Stimulated activated CD8-positive, alpha-beta memory T cell treated with anti-CD3 and anti-CD28 coated beads, Interleukin-15, amount 100 ng/mL, for 48 hours (primary cell): ENCODE results near the gene CANT1.
"Not testable (repeated sequence)": the region's sequence is repeated elsewhere in the genome, so short reads cannot be mapped to it uniquely, and the experiment has no call there.

Experiments used
- DNase-seq, 2 donors: peaks; one replicate each; pipeline ENCODE4 v3.0.0-alpha.2; 2020; ENCODE audit warnings: low read depth in 2 of 2

CANT1 gene

DNA sequence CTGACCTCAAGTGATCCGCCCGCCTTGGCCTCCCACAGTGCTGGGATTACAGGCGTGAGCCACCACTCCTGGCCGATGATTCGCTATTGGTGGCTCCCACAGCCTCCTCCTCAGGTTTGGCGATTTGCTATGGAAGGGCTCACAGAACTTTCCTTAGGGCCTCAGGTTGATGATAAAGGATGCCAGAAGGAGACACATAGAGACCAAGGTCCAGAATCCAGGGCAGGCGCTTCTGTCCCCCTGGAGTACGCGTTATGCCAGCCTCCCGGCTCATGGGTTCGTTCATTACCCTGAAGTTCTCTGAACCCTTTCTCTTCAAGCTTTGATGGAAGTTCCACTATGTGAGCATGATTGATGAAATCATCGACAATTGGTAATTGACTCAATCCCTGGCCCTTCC, 49.8 kb downstream of the CANT1 start:
- no peak for DNase-seq

GRCh38 chr17:78958641-78959127, 50.9 kb downstream of the CANT1 start:
- no peak for DNase-seq

DNA sequence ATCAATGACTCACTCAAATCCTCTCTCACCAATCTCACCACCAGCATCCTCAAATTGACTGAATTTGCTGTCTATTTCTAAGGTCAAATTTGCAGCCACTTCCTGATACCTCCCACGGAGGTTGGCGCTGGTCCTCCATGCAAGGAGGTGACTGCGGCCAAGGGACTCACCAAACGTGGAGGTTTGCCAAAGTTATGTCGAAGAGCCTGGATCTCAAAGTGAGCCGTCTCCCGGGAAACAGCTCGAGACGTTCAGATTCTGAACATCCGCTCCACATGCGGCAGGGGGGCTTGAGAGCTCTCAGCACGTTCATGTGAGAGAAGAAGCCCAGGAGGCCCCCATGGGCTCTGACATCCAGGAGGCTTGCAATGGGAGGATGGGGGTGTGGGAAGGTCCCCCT, 52.4 kb downstream of the CANT1 start:
- DNase-seq = no peak

DNA sequence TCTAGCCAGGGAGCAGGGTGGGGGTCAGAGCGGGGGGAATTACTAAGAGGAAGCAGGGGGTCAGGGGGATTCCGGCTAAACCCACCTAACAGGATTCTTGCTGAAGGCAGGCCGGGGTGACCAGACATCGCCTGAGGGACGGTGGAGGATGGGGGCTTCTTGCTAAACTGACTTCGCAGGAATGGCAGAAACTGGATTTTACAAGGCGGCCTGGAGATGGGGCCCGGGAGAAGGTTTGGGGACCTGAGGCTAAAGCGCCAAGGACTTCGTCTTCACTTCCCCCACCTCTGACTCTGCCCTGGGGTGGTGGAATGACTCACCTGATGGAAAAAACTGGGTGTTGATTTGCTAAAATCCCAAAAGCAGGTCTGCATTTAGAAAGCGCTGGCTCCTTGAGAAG, 53.3 kb downstream of the CANT1 start:
- DNase-seq = no peak

DNA sequence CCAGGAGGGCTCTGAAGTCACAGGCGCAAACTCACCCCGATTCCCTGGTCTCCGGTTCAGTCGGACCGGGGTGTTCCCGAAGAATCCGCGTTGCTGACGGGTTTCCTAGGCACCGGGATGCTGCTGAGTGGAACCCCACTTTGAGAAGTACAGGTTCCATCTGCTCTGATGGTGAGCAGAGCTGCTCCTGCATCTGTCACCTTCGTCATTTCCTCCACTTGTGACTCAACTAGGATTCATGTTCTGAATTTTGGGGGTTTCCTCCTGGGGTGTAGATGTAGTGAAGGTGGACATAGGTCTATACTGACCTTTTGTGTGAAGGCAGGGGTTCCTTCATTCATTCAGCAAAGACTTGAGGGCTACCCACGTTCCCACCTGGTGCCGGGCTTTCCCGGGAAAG, 54.9 kb downstream of the CANT1 start:
- no peak for DNase-seq

DNA sequence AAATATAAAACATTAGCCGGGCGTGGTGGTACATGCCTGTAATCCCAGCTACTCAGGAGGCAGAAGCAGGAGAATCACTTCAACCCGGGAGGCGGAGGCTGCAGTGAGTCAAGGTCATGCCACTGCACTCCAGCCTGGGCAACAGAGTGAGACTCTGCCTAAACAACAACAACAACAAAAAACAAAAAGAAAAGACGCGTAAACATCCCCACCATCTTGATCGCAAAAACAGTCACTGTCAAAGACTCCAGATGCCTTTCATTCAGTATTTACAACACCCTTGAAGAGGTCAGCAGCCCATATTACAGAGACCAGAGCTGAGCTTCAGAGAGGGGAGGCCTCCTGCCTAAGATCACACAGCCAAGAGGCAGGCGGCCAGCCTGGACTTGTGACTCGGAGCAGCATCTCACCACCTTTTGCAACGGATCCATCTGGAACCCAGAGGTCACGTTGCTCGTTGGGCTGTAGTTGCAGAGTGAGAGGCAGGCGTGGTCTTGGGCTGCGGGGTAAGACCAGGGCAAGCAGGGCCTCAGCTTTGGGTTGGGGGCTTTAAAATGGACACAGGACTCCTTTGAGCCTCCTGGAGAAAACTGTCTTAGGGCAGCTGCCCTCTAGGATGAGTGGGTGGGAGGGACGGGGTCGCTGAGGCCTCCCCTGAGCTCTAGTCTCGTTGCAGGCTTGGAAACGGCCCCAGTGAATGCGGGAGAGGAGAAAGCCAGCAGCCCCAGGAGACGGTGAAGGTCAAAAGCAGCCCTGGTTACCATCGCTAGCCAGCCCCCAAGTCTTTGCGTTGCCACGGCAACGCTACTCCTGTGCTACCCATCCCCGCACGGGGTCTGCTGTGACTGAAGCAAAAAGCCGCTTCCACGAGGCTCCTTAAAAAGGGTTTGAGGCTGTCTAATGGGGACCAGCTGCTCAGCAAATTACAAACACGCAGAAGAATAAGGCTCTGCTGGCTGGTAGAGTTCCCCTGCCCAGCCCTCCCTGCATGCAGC, 55.9 kb downstream of the CANT1 start:
- DNase-seq = no peak

GRCh38 chr17:78952706-78953105, 56.9 kb downstream of the CANT1 start:
- DNase-seq = no peak

- DNase-seq = no peak
Observed at GRCh38 chr17:78951967-78952551, 57.5 kb downstream of the CANT1 start.

- no peak for DNase-seq
Observed at GRCh38 chr17:78950870-78951269, 58.7 kb downstream of the CANT1 start.

- no peak for DNase-seq
Observed at GRCh38 chr17:78947235-78948149, 62.1 kb downstream of the CANT1 start.

DNA sequence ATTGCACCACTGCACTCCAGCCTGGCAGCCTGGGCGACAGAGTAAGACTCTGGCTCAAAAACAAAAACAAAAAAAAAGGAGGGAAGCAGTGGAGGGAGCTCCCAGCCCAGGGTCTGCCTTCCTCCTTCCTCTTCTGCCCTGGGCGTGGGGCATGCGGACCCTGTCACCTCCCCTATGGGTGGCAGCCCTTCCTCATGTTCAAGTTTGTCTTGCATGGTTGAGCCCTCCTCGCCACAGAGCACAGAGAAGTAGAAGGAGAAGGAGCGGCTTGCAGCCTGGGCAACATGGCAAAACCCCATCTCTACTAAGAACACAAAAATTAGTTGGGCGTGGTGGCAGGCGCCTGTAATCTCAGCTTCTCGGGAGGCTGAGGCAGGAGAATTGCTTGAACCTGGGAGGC, 62.9 kb downstream of the CANT1 start:
- no peak for DNase-seq

DNA sequence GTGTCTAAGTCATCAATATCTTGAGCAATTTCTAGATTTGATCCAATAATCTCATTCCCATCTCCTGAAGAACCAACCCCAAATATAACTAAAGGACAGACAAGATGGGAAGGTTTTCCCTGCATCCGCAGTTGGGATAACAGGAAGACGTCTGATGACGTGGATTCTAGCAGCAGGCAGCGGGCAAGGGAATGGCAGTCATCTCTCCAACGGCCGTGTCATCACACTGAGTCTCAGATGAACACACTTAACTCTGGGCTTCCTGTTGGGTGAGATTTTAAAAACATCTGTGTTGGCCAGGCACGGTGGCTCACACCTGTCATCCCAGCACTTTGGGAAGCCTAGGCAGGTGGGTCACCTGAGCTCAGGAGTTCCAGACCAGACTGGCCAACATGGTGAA, 63.4 kb downstream of the CANT1 start:
- DNase-seq = no peak

- not testable (repeated sequence) for DNase-seq
Observed at GRCh38 chr17:78945455-78945854, 64.1 kb downstream of the CANT1 start.

- no peak for DNase-seq
Observed at GRCh38 chr17:78944956-78945355, 64.6 kb downstream of the CANT1 start.

DNA sequence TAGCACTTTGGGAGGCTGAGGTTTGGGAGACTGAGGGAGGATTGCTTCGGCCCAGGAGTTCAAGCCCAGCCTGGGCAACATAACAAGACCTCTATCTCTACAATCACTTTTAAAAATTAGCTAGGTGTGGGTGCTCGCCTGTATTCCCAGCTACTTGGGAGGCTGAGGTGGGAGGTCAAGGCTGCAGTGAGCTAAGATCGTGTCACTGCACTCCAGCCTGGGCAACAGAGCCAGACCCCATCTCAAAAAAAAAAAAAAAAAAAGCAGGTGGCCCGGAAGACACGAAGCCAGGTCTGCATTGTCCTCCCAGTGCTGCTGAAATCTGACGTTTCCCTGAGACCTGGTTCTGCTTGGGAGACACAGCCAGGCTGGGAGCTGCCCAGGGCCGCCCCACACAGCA, 65.5 kb downstream of the CANT1 start:
- no peak for DNase-seq
